Panc1 (cell line): ENCODE data around the gene ETV2.

Source experiments
- TF ChIP-seq, protein P1 (sequence below): fragments of 450-650 bp; IDR thresholded peaks from 2 replicates; pipeline ENCODE4 v1.5.1; 2017; ENCODE audit warnings: mild to moderate bottlenecking
- TF ChIP-seq, protein P2 (sequence below), 2 experiments: IDR thresholded peaks; 2 replicates each; pipeline ENCODE4 v1.6.1; 2011 to 2012; ENCODE audit warnings: low read depth in 2 of 2, control low read depth in 1 of 2, low read length in 1 of 2, mild to moderate bottlenecking in 1 of 2, moderate library complexity in 1 of 2; ENCODE audit not compliant: insufficient read depth in 1 of 2

DNA sequence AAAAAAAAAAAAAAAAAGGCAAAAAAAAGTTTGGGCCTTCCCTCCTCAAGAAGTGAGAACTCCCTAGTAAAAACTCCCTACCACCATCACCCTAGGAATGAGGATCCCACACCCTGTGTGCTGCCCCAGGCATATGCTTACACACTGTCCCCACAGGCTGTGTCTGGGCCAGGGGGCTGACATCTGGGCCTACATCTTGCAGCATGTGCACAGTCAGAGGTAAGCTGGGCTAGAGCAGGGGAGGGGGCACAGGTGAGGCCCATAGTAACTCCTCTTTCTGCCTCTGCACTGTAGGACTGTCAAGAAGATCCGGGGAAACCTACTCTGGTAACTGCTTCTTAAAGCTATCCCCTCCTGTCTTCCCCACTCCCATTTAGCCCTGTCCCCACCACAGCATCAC, 28.0 kb upstream of the ETV2 start:
- TF ChIP-seq, protein P1, sequence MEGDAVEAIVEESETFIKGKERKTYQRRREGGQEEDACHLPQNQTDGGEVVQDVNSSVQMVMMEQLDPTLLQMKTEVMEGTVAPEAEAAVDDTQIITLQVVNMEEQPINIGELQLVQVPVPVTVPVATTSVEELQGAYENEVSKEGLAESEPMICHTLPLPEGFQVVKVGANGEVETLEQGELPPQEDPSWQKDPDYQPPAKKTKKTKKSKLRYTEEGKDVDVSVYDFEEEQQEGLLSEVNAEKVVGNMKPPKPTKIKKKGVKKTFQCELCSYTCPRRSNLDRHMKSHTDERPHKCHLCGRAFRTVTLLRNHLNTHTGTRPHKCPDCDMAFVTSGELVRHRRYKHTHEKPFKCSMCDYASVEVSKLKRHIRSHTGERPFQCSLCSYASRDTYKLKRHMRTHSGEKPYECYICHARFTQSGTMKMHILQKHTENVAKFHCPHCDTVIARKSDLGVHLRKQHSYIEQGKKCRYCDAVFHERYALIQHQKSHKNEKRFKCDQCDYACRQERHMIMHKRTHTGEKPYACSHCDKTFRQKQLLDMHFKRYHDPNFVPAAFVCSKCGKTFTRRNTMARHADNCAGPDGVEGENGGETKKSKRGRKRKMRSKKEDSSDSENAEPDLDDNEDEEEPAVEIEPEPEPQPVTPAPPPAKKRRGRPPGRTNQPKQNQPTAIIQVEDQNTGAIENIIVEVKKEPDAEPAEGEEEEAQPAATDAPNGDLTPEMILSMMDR, result no peak
- TF ChIP-seq, protein P2, sequence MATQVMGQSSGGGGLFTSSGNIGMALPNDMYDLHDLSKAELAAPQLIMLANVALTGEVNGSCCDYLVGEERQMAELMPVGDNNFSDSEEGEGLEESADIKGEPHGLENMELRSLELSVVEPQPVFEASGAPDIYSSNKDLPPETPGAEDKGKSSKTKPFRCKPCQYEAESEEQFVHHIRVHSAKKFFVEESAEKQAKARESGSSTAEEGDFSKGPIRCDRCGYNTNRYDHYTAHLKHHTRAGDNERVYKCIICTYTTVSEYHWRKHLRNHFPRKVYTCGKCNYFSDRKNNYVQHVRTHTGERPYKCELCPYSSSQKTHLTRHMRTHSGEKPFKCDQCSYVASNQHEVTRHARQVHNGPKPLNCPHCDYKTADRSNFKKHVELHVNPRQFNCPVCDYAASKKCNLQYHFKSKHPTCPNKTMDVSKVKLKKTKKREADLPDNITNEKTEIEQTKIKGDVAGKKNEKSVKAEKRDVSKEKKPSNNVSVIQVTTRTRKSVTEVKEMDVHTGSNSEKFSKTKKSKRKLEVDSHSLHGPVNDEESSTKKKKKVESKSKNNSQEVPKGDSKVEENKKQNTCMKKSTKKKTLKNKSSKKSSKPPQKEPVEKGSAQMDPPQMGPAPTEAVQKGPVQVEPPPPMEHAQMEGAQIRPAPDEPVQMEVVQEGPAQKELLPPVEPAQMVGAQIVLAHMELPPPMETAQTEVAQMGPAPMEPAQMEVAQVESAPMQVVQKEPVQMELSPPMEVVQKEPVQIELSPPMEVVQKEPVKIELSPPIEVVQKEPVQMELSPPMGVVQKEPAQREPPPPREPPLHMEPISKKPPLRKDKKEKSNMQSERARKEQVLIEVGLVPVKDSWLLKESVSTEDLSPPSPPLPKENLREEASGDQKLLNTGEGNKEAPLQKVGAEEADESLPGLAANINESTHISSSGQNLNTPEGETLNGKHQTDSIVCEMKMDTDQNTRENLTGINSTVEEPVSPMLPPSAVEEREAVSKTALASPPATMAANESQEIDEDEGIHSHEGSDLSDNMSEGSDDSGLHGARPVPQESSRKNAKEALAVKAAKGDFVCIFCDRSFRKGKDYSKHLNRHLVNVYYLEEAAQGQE (IDR thresholded peaks at IDR 0.05; ENCODE audit: insufficient read depth in 1 of 2, low read depth in 2 of 2, low read length in 1 of 2), result no peak
